Natural killer cell treated with Interleukin-12 subunit alpha and Interleukin-12 subunit beta and Interleukin-15 and Interleukin-18, amount 100 ng/mL, for 72 hours (primary cell): ENCODE data around the gene RAPGEF4. TPM values are rescaled to one million over a fixed set of nuclear protein-coding genes. Genes with fewer than 3 reads are reported as not detected.
A peak's percentile ranks its signal among the peaks of the same experiment; 100 is the strongest.

ENCODE experiments used
- ATAC-seq, 2 donors: fragments of 150-1000 bp; cut with Tn5 transposase in 1 of 2; sonication (Bioruptor Pico), chemical (Tn5 transposase) in 1 of 2; 2 replicates each; pipeline ENCODE4 v1.10.0; 2021
- DNase-seq: peaks from one replicate; pipeline ENCODE4 v3.0.0; 2022; ENCODE audit warnings: low spot score
- H3K27ac Mint-ChIP-seq, 2 donors: 1 replicate in 1 of 2; 2 replicates in 1 of 2; pipeline ENCODE4 v1.8.0; 2022; ENCODE audit warnings: mixed read lengths in 2 of 2, mild to moderate bottlenecking in 1 of 2, moderate library complexity in 1 of 2
- H3K27me3 Mint-ChIP-seq, 2 donors: 1 replicate in 1 of 2; 2 replicates in 1 of 2; pipeline ENCODE4 v1.8.0; 2022; ENCODE audit warnings: mixed read lengths in 2 of 2
- H3K36me3 Mint-ChIP-seq: one replicate; pipeline ENCODE4 v1.8.0; 2022; ENCODE audit warnings: mixed read lengths
- H3K4me1 Mint-ChIP-seq, 2 donors: 1 replicate in 1 of 2; 2 replicates in 1 of 2; pipeline ENCODE4 v1.8.0; 2022; ENCODE audit warnings: low read depth in 2 of 2, mixed read lengths in 2 of 2, mild to moderate bottlenecking in 1 of 2
- H3K4me3 Mint-ChIP-seq: one replicate; pipeline ENCODE4 v1.8.0; 2022; ENCODE audit warnings: mixed read lengths
- H3K9me3 Mint-ChIP-seq: 2 replicates; pipeline ENCODE4 v1.8.0; 2022; ENCODE audit warnings: mixed read lengths
- total RNA-seq, 2 donors: library from RNA; stranded (reverse); gene quantifications; one replicate each; pipeline ENCODE4 v1.2.3, GENCODE V29; 2022

Gene RAPGEF4
- total RNA-seq, 2 donors from 2014 or later: 0.43 TPM; not detected in 1

GRCh38 chr2:173016451-173016850 is 280.8 kb downstream of the RAPGEF4 start:
- H3K27me3 Mint-ChIP-seq: peaks cover 18 to 49% of the 10 kb centered on the region in 2 donors
- ATAC-seq (no peak), DNase-seq (no peak)
- H3K27ac Mint-ChIP-seq: no peak overlapping the region
- H3K4me3 Mint-ChIP-seq: no peak overlapping the region
- H3K36me3 Mint-ChIP-seq: no peaks in the 10 kb centered on the region
- H3K4me1 Mint-ChIP-seq: no peaks in the 10 kb centered on the region
- no peaks in the 10 kb centered on the region for H3K9me3 Mint-ChIP-seq

DNA sequence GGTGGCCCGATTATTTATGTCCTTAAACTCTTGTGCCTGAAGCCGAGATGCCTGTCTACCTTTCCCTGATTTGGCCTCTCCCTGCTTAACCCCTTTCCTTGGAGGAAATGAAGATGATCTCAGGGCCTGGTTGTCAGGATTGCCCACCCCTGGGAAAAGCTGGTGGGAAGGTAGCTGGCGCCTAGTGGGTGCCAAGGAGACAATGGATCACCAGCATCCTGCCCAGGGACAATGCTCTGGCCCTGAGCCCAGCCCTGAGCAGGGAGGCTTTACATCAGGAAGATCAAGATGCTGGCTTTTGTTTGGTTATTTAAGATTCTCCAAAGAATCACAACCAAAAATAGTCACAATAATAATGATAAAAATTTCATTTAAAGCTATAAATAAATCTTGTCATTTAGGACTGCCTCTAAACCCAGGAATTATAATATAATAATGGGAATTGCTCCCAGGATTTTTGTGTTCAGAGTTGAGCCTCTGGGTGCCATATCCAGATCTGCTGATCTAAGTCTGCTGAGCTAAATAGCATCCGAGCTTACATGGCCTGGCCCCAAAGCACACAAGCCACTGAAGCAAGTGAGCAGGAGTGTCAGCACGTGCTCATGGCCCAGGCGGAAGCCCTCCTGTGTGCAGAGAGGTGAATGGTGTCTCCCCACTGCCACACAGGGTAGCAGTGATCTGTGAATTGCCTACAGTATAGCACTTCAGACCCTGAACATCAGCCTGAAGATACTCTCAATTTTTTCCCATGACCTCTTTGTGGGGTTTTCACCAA is 282.2 kb downstream of the RAPGEF4 start:
- ATAC-seq: peak in 1 of 2 donors; percentile 13
- Mint-ChIP-seq H3K4me3 (no peak overlapping the region), H3K36me3 (no peaks in the 10 kb centered on the region), H3K9me3 (no peaks in the 10 kb centered on the region), H3K27ac (no peak overlapping the region), H3K4me1 (no peaks in the 10 kb centered on the region), H3K27me3 (peaks cover 14 to 35% of the 10 kb centered on the region in 2 donors)
- no peak for DNase-seq

GRCh38 chr2:173019755-173020154 is 284.1 kb downstream of the RAPGEF4 start:
- H3K4me1 Mint-ChIP-seq: no peaks in the 10 kb centered on the region
- H3K27me3 Mint-ChIP-seq: peaks cover 8 to 23% of the 10 kb centered on the region in 2 donors
- H3K9me3 Mint-ChIP-seq: no peaks in the 10 kb centered on the region
- no peaks in the 10 kb centered on the region for H3K36me3 Mint-ChIP-seq
- H3K4me3 Mint-ChIP-seq: no peak overlapping the region
- H3K27ac Mint-ChIP-seq: no peak overlapping the region
- ATAC-seq: no peak
- no peak for DNase-seq

- no peaks in the 10 kb centered on the region for H3K4me1 Mint-ChIP-seq
- H3K36me3 Mint-ChIP-seq: no peaks in the 10 kb centered on the region
- ATAC-seq (no peak), DNase-seq (no peak)
- H3K9me3 Mint-ChIP-seq: no peaks in the 10 kb centered on the region
- H3K27ac Mint-ChIP-seq: no peak overlapping the region
- H3K27me3 Mint-ChIP-seq: peaks cover 11 to 23% of the 10 kb centered on the region in 2 donors
- H3K4me3 Mint-ChIP-seq: no peak overlapping the region
Observed at GRCh38 chr2:173021939-173022371, 286.3 kb downstream of the RAPGEF4 start.

DNA sequence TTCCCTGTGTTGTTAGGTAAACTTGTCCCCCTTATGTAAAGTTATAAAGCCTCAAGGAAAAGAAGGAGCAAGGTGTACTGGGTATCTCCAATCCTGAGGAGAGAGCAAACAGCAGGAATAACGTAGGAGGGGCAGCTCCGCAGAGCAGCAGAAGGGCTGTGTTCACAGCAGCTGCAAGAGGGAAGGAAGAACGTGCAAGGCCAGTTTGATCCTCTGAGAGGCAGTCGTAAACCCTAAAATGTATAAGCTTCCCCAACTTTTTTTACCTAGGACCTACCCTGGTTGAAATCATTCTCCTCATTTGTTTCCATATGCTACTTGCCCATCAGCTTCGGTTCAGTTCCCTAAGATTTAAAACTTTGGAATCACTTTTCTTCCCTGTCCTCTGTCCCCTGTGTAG is 288.1 kb downstream of the RAPGEF4 start:
- ATAC-seq (no peak), DNase-seq (no peak)
- peaks cover 0 to 4% of the 10 kb centered on the region in 2 donors for H3K4me1 Mint-ChIP-seq
- no peaks in the 10 kb centered on the region for H3K9me3 Mint-ChIP-seq
- no peak overlapping the region for H3K27ac Mint-ChIP-seq
- H3K36me3 Mint-ChIP-seq: no peaks in the 10 kb centered on the region
- H3K27me3 Mint-ChIP-seq: peaks cover 15 to 31% of the 10 kb centered on the region in 2 donors
- H3K4me3 Mint-ChIP-seq: no peak overlapping the region

GRCh38 chr2:173026479-173026878 is 290.8 kb downstream of the RAPGEF4 start:
- DNase-seq (no peak), ATAC-seq (no peak)
- H3K4me3 Mint-ChIP-seq: no peak overlapping the region
- no peak overlapping the region for H3K27ac Mint-ChIP-seq
- H3K27me3 Mint-ChIP-seq: peaks cover 8 to 17% of the 10 kb centered on the region in 2 donors
- no peaks in the 10 kb centered on the region for H3K9me3 Mint-ChIP-seq
- H3K36me3 Mint-ChIP-seq: no peaks in the 10 kb centered on the region
- H3K4me1 Mint-ChIP-seq: peaks cover 0 to 4% of the 10 kb centered on the region in 2 donors

- H3K36me3 Mint-ChIP-seq: no peaks in the 10 kb centered on the region
- H3K27ac Mint-ChIP-seq: peak overlapping the region in 1 of 2 donors; percentile 16
- no peak overlapping the region for H3K4me3 Mint-ChIP-seq
- peak; percentile 82 for DNase-seq
- ATAC-seq: peak; percentile 71 to 73
- peaks cover 0 to 4% of the 10 kb centered on the region in 2 donors for H3K4me1 Mint-ChIP-seq
- H3K9me3 Mint-ChIP-seq: no peaks in the 10 kb centered on the region
- peaks cover 18 to 22% of the 10 kb centered on the region in 2 donors for H3K27me3 Mint-ChIP-seq
Observed at GRCh38 chr2:173027181-173028128, 291.8 kb downstream of the RAPGEF4 start.

GRCh38 chr2:173028141-173028540 is 292.5 kb downstream of the RAPGEF4 start:
- Mint-ChIP-seq H3K4me1 (peaks cover 0 to 4% of the 10 kb centered on the region in 2 donors), H3K27ac (no peak overlapping the region), H3K36me3 (no peaks in the 10 kb centered on the region), H3K27me3 (peaks cover 25 to 26% of the 10 kb centered on the region in 2 donors), H3K4me3 (no peak overlapping the region), H3K9me3 (no peaks in the 10 kb centered on the region)
- ATAC-seq: no peak
- no peak for DNase-seq

DNA sequence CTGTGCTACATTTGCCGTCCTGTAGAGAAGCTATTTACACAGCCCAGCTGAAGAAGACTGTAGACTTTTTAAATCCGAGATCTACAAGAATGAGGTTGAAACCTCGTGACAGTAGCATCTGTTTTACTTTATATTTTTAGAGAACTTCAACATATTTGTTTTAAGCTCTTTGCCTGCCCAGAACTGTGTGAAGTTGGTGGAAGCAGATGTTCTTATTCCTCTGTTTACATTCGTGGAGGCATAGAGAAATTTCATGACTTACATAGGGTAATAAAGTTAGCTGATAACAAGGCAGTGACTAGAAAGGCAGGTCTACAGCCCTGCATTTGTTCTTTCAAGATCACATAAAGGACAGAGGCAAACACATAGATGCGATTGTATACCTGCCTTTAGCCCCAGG is 293.0 kb downstream of the RAPGEF4 start:
- Mint-ChIP-seq H3K4me1 (peaks cover 0 to 4% of the 10 kb centered on the region in 2 donors), H3K27me3 (peaks cover 26% of the 10 kb centered on the region in 2 donors), H3K27ac (no peak overlapping the region), H3K9me3 (no peaks in the 10 kb centered on the region), H3K4me3 (no peak overlapping the region), H3K36me3 (no peaks in the 10 kb centered on the region)
- ATAC-seq (no peak), DNase-seq (no peak)

GRCh38 chr2:173030561-173031490 is 295.2 kb downstream of the RAPGEF4 start:
- Mint-ChIP-seq H3K36me3 (no peaks in the 10 kb centered on the region), H3K9me3 (no peaks in the 10 kb centered on the region), H3K4me1 (peaks cover 4 to 9% of the 10 kb centered on the region in 2 donors), H3K4me3 (no peak overlapping the region), H3K27me3 (peaks cover 25 to 32% of the 10 kb centered on the region in 2 donors), H3K27ac (peak overlapping the region in 1 of 2 donors; percentile 15)
- DNase-seq: no peak
- ATAC-seq: no peak

DNA sequence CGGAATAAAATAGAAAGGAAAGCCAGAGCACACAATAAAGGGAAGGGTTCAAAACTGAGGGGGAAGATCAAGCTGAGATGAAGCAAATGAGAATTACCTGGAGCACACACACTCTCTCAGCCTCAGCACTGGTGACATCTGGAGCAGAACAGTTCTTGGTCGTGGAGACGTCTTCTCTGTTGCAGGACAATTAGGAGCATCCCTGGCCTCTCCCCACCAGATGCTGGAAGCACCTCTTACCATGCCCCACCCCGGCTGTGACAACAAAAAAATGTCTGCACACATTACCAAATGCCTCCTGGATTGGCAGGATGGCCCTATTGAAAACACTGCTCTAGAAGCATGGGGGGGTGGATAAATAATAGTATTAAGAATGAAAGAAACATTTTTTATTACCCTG is 296.4 kb downstream of the RAPGEF4 start:
- Mint-ChIP-seq H3K36me3 (no peaks in the 10 kb centered on the region), H3K9me3 (no peaks in the 10 kb centered on the region), H3K4me3 (no peak overlapping the region), H3K27ac (no peak overlapping the region), H3K27me3 (peaks cover 25 to 32% of the 10 kb centered on the region in 2 donors), H3K4me1 (peaks cover 4 to 9% of the 10 kb centered on the region in 2 donors)
- ATAC-seq (no peak), DNase-seq (no peak)

GRCh38 chr2:173033084-173033483 is 297.4 kb downstream of the RAPGEF4 start:
- DNase-seq (no peak), ATAC-seq (no peak)
- H3K4me1 Mint-ChIP-seq: peaks cover 4 to 5% of the 10 kb centered on the region in 2 donors
- no peaks in the 10 kb centered on the region for H3K9me3 Mint-ChIP-seq
- H3K4me3 Mint-ChIP-seq: no peak overlapping the region
- H3K27ac Mint-ChIP-seq: peak overlapping the region in 1 of 2 donors; percentile 79
- H3K36me3 Mint-ChIP-seq: no peaks in the 10 kb centered on the region
- peaks cover 25 to 26% of the 10 kb centered on the region in 2 donors for H3K27me3 Mint-ChIP-seq

DNA sequence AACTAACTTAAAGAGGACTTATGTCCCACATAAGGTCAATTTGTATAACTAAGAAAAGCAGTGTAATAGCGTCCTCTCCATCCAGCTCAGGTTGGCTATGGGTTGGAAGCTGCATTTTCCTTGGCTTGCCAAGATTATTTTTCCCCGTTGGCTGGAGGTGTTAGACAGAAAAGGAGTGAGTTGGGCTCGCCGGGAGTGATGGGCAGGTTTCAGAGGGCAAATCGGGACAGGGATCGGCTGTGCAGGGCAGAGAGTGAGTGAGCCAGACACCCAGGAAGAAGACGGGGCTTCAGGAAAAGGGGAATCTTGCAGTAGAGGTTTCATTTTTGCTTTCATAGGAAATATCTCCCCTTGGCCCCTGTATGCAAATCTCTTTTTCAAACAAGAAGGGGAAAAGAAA is 298.5 kb downstream of the RAPGEF4 start:
- peaks cover 25 to 29% of the 10 kb centered on the region in 2 donors for H3K27me3 Mint-ChIP-seq
- no peaks in the 10 kb centered on the region for H3K9me3 Mint-ChIP-seq
- H3K36me3 Mint-ChIP-seq: no peaks in the 10 kb centered on the region
- H3K4me3 Mint-ChIP-seq: no peak overlapping the region
- H3K4me1 Mint-ChIP-seq: peaks cover 4 to 5% of the 10 kb centered on the region in 2 donors
- DNase-seq: no peak
- no peak for ATAC-seq
- H3K27ac Mint-ChIP-seq: peak overlapping the region in 1 of 2 donors; percentile 79
